Measurements from ENCODE around the gene UCP3. TPM values are rescaled to one million over a fixed set of nuclear protein-coding genes. Genes with fewer than 3 reads are reported as not detected.
A peak's percentile ranks its signal among the peaks of the same experiment; 100 is the strongest.

UCP3 gene
- polyA plus RNA-seq, 4 donors: 0.54 to 1.3 (median 0.86) TPM

- no peak for FAIRE-seq
- Histone ChIP-seq H3K9me3 (ENCODE audit: control insufficient read depth in 2 of 2, insufficient read depth in 1 of 2, low read depth in 1 of 2, low read length in 1 of 2) (no peaks in the 10 kb centered on the region), H3K4me1 (ENCODE audit: control insufficient read depth in 3 of 3, insufficient read depth in 2 of 3, low read depth in 1 of 3, low read length in 2 of 3) (peaks cover 0 to 21% (median 4%) of the 10 kb centered on the region in 3 donors), H3K27ac (ENCODE audit: low read depth in 1 of 3, low read length in 2 of 3) (peak overlapping the region in 1 of 3 donors; percentile 11), H3K36me3 (ENCODE audit: control insufficient read depth in 3 of 3, insufficient read depth in 2 of 3, low read depth in 1 of 3, low read length in 3 of 3) (peaks cover 5 to 66% (median 13%) of the 10 kb centered on the region in 3 donors), H3K4me3 (ENCODE audit: low read depth in 1 of 3, low read length in 3 of 3) (no peak overlapping the region), H3K27me3 (ENCODE audit: control insufficient read depth in 3 of 3, insufficient read depth in 3 of 3, low read length in 3 of 3) (no peaks in the 10 kb centered on the region)
- DNase-seq: no peak
- 93 to 95% (median 94%) methylated on average over 3 of the region's 3 CpGs for WGBS, 3 donors
These were observed 30.3 kb downstream of the UCP3 start for GRCh38 chr11:73978576-73979086.

GRCh38 chr11:73977856-73978519 lies 30.9 kb downstream of the UCP3 start:
- no peak for DNase-seq
- 95 to 97% (median 96%) methylated on average over 18 of the region's 18 CpGs for WGBS, 3 donors
- FAIRE-seq: no peak
- Histone ChIP-seq H3K36me3 (ENCODE audit: control insufficient read depth in 3 of 3, insufficient read depth in 2 of 3, low read depth in 1 of 3, low read length in 3 of 3) (peaks cover 5 to 71% (median 13%) of the 10 kb centered on the region in 3 donors), H3K4me1 (ENCODE audit: control insufficient read depth in 3 of 3, insufficient read depth in 2 of 3, low read depth in 1 of 3, low read length in 2 of 3) (peaks cover 0 to 18% (median 4%) of the 10 kb centered on the region in 3 donors), H3K9me3 (ENCODE audit: control insufficient read depth in 2 of 2, insufficient read depth in 1 of 2, low read depth in 1 of 2, low read length in 1 of 2) (no peaks in the 10 kb centered on the region), H3K4me3 (ENCODE audit: low read depth in 1 of 3, low read length in 3 of 3) (no peak overlapping the region), H3K27me3 (ENCODE audit: control insufficient read depth in 3 of 3, insufficient read depth in 3 of 3, low read length in 3 of 3) (no peaks in the 10 kb centered on the region), H3K27ac (ENCODE audit: low read depth in 1 of 3, low read length in 2 of 3) (no peak overlapping the region)

- no peaks in the 10 kb centered on the region for H3K27me3 ChIP-seq (ENCODE audit: control insufficient read depth in 3 of 3, insufficient read depth in 3 of 3, low read length in 3 of 3)
- DNase-seq (no peak), FAIRE-seq (no peak)
- peaks cover 5 to 77% (median 13%) of the 10 kb centered on the region in 3 donors for H3K36me3 ChIP-seq (ENCODE audit: control insufficient read depth in 3 of 3, insufficient read depth in 2 of 3, low read depth in 1 of 3, low read length in 3 of 3)
- peaks cover 0 to 18% (median 4%) of the 10 kb centered on the region in 3 donors for H3K4me1 ChIP-seq (ENCODE audit: control insufficient read depth in 3 of 3, insufficient read depth in 2 of 3, low read depth in 1 of 3, low read length in 2 of 3)
- no peak overlapping the region for H3K27ac ChIP-seq (ENCODE audit: low read depth in 1 of 3, low read length in 2 of 3)
- H3K9me3 ChIP-seq (ENCODE audit: control insufficient read depth in 2 of 2, insufficient read depth in 1 of 2, low read depth in 1 of 2, low read length in 1 of 2): no peaks in the 10 kb centered on the region
- no peak overlapping the region for H3K4me3 ChIP-seq (ENCODE audit: low read depth in 1 of 3, low read length in 3 of 3)
- WGBS, 3 donors: 83 to 89% (median 85%) methylated on average over 14 of the region's 14 CpGs
These were observed 32.3 kb downstream of the UCP3 start for GRCh38 chr11:73976451-73977151.

GRCh38 chr11:73975479-73975757 lies 33.5 kb downstream of the UCP3 start:
- Histone ChIP-seq H3K9me3 (ENCODE audit: control insufficient read depth in 2 of 2, insufficient read depth in 1 of 2, low read depth in 1 of 2, low read length in 1 of 2) (no peaks in the 10 kb centered on the region), H3K27ac (ENCODE audit: low read depth in 1 of 3, low read length in 2 of 3) (no peak overlapping the region), H3K27me3 (ENCODE audit: control insufficient read depth in 3 of 3, insufficient read depth in 3 of 3, low read length in 3 of 3) (no peaks in the 10 kb centered on the region), H3K4me1 (ENCODE audit: control insufficient read depth in 3 of 3, insufficient read depth in 2 of 3, low read depth in 1 of 3, low read length in 2 of 3) (peaks cover 0 to 8% (median 4%) of the 10 kb centered on the region in 3 donors), H3K36me3 (ENCODE audit: control insufficient read depth in 3 of 3, insufficient read depth in 2 of 3, low read depth in 1 of 3, low read length in 3 of 3) (peaks cover 3 to 66% (median 13%) of the 10 kb centered on the region in 3 donors), H3K4me3 (ENCODE audit: low read depth in 1 of 3, low read length in 3 of 3) (no peak overlapping the region)
- WGBS, 3 donors: 83 to 87% (median 86%) methylated on average over 6 of the region's 6 CpGs
- no peak for FAIRE-seq
- no peak for DNase-seq

GRCh38 chr11:73974604-73975478 lies 34.0 kb downstream of the UCP3 start:
- no peak for DNase-seq

GRCh38 chr11:73972620-73973449 lies 36.0 kb downstream of the UCP3 start:
- DNase-seq (no peak), FAIRE-seq (no peak)
- peaks cover 3 to 46% (median 13%) of the 10 kb centered on the region in 3 donors for H3K36me3 ChIP-seq (ENCODE audit: control insufficient read depth in 3 of 3, insufficient read depth in 2 of 3, low read depth in 1 of 3, low read length in 3 of 3)
- H3K27ac ChIP-seq (ENCODE audit: low read depth in 1 of 3, low read length in 2 of 3): peak overlapping the region in 1 of 3 donors; percentile 23
- H3K4me3 ChIP-seq (ENCODE audit: low read depth in 1 of 3, low read length in 3 of 3): no peak overlapping the region
- H3K27me3 ChIP-seq (ENCODE audit: control insufficient read depth in 3 of 3, insufficient read depth in 3 of 3, low read length in 3 of 3): no peaks in the 10 kb centered on the region
- H3K4me1 ChIP-seq (ENCODE audit: control insufficient read depth in 3 of 3, insufficient read depth in 2 of 3, low read depth in 1 of 3, low read length in 2 of 3): peaks cover 0 to 4% (median 0%) of the 10 kb centered on the region in 3 donors
- WGBS, 3 donors: 62 to 79% (median 70%) methylated on average over 10 to 11 of the region's 11 CpGs
- H3K9me3 ChIP-seq (ENCODE audit: control insufficient read depth in 2 of 2, insufficient read depth in 1 of 2, low read depth in 1 of 2, low read length in 1 of 2): no peaks in the 10 kb centered on the region

More at GRCh38 chr11:73974604-73975478, 34.0 kb downstream of the UCP3 start:
- Histone ChIP-seq H3K9me3 (ENCODE audit: control insufficient read depth in 2 of 2, insufficient read depth in 1 of 2, low read depth in 1 of 2, low read length in 1 of 2) (no peaks in the 10 kb centered on the region), H3K27me3 (ENCODE audit: control insufficient read depth in 3 of 3, insufficient read depth in 3 of 3, low read length in 3 of 3) (no peaks in the 10 kb centered on the region), H3K27ac (ENCODE audit: low read depth in 1 of 3, low read length in 2 of 3) (peak overlapping the region in 1 of 3 donors; percentile 1), H3K4me3 (ENCODE audit: low read depth in 1 of 3, low read length in 3 of 3) (no peak overlapping the region), H3K36me3 (ENCODE audit: control insufficient read depth in 3 of 3, insufficient read depth in 2 of 3, low read depth in 1 of 3, low read length in 3 of 3) (peaks cover 3 to 62% (median 13%) of the 10 kb centered on the region in 3 donors), H3K4me1 (ENCODE audit: control insufficient read depth in 3 of 3, insufficient read depth in 2 of 3, low read depth in 1 of 3, low read length in 2 of 3) (peaks cover 0 to 4% (median 4%) of the 10 kb centered on the region in 3 donors)
- no peak for FAIRE-seq
- 89 to 92% (median 89%) methylated on average over 13 of the region's 13 CpGs for WGBS, 3 donors

GRCh38 chr11:73972187-73972586 lies 36.7 kb downstream of the UCP3 start:
- DNase-seq: no peak
- peaks cover 0 to 4% (median 0%) of the 10 kb centered on the region in 3 donors for H3K4me1 ChIP-seq (ENCODE audit: control insufficient read depth in 3 of 3, insufficient read depth in 2 of 3, low read depth in 1 of 3, low read length in 2 of 3)
- WGBS, 3 donors: 52 to 72% (median 71%) methylated on average over 1 of the region's 1 CpG

More at GRCh38 chr11:73972187-73972586, 36.7 kb downstream of the UCP3 start:
- H3K4me3 ChIP-seq (ENCODE audit: low read depth in 1 of 3, low read length in 3 of 3): no peak overlapping the region
- peaks cover under 1 to 40% (median 11%) of the 10 kb centered on the region in 3 donors for H3K36me3 ChIP-seq (ENCODE audit: control insufficient read depth in 3 of 3, insufficient read depth in 2 of 3, low read depth in 1 of 3, low read length in 3 of 3)
- H3K27me3 ChIP-seq (ENCODE audit: control insufficient read depth in 3 of 3, insufficient read depth in 3 of 3, low read length in 3 of 3): no peaks in the 10 kb centered on the region
- FAIRE-seq: no peak
- no peaks in the 10 kb centered on the region for H3K9me3 ChIP-seq (ENCODE audit: control insufficient read depth in 2 of 2, insufficient read depth in 1 of 2, low read depth in 1 of 2, low read length in 1 of 2)
- H3K27ac ChIP-seq (ENCODE audit: low read depth in 1 of 3, low read length in 2 of 3): no peak overlapping the region

Measured in small intestine (tissue), 7 donors.